AG20443 (cell line): ENCODE measurements around the gene JAKMIP2.
"Not testable (repeated sequence)": the region's sequence is repeated elsewhere in the genome, so short reads cannot be mapped to it uniquely, and the experiment has no call there.

Experiments
- DNase-seq: peaks from one replicate; pipeline ENCODE4 v3.0.0; 2012; ENCODE audit warnings: low spot score, mixed read lengths

JAKMIP2 gene

GRCh38 chr5:147782110-147783028, at the start of gene JAKMIP2:
TSS of gene JAKMIP2 (minus strand) at chr5:147782728. CDS start at chr5:147671806, 110,922 bp downstream.
- DNase-seq = peak; percentile 18

- no peak for DNase-seq
Observed at GRCh38 chr5:147831465-147831864, 48.9 kb upstream of the JAKMIP2 start, which contains the start of gene SPINK1. TSS of gene SPINK1 (minus strand) at chr5:147831671. CDS start at chr5:147831577, 94 bp downstream.

- no peak for DNase-seq
Observed at GRCh38 chr5:147830035-147830434, 47.5 kb upstream of the JAKMIP2 start.

- DNase-seq = not testable (repeated sequence)
Observed at GRCh38 chr5:147827017-147827416, 44.5 kb upstream of the JAKMIP2 start.

- DNase-seq = no peak
Observed at GRCh38 chr5:147826361-147826760, 43.8 kb upstream of the JAKMIP2 start.

GRCh38 chr5:147822686-147823491, 40.4 kb upstream of the JAKMIP2 start:
- DNase-seq = peak; percentile 59

- DNase-seq = not testable (repeated sequence)
Observed at GRCh38 chr5:147822222-147822621, 39.7 kb upstream of the JAKMIP2 start.

- no peak for DNase-seq
Observed at GRCh38 chr5:147821766-147822165, 39.2 kb upstream of the JAKMIP2 start.

GRCh38 chr5:147819261-147819770, 36.8 kb upstream of the JAKMIP2 start:
- DNase-seq = no peak

GRCh38 chr5:147818290-147818689, 35.8 kb upstream of the JAKMIP2 start:
- DNase-seq = no peak

- DNase-seq = no peak
Observed at GRCh38 chr5:147813696-147814095, 31.2 kb upstream of the JAKMIP2 start.

GRCh38 chr5:147809830-147810666, 27.5 kb upstream of the JAKMIP2 start:
- DNase-seq = no peak

GRCh38 chr5:147805030-147805454, 22.5 kb upstream of the JAKMIP2 start:
- no peak for DNase-seq

GRCh38 chr5:147804334-147804733, 21.8 kb upstream of the JAKMIP2 start:
- no peak for DNase-seq

GRCh38 chr5:147803926-147804325, 21.4 kb upstream of the JAKMIP2 start:
- no peak for DNase-seq

GRCh38 chr5:147803161-147803560, 20.6 kb upstream of the JAKMIP2 start:
- DNase-seq = not testable (repeated sequence)

GRCh38 chr5:147801461-147801860, 18.9 kb upstream of the JAKMIP2 start:
- DNase-seq = no peak

GRCh38 chr5:147800491-147800890, 18.0 kb upstream of the JAKMIP2 start:
- DNase-seq = no peak

- DNase-seq = no peak
Observed at GRCh38 chr5:147796556-147797308, 14.2 kb upstream of the JAKMIP2 start.

- no peak for DNase-seq
Observed at GRCh38 chr5:147791181-147791580, 8.7 kb upstream of the JAKMIP2 start.

- no peak for DNase-seq
Observed at GRCh38 chr5:147789820-147790219, 7.3 kb upstream of the JAKMIP2 start.
